SK-N-SH (cell line): ENCODE data around the gene CATSPERE. TPM values are rescaled to one million over a fixed set of nuclear protein-coding genes. Genes with fewer than 3 reads are reported as not detected.

Experiments used
- CTCF ChIA-PET: fragments of 300-600, 350-600 bp; formaldehyde crosslinking; extraction: SDS; loops from one replicate; lab custom pipeline; 2021; lab: Yijun Ruan, JAX
- POLR2A ChIA-PET: fragments of 350-600 bp; sonication (Branson Sonifier 250); formaldehyde crosslinking; extraction: SDS; loops from one replicate; lab custom pipeline; 2020; ENCODE audit warnings: antibody characterized with exemption, inconsistent platforms; lab: Yijun Ruan, JAX
- DNase-seq: peaks from one replicate; pipeline ENCODE4 v3.0.0; 2012
- H2AFZ ChIP-seq: fragments of 200-600 bp; sonication (generic); 2 replicates; pipeline ENCODE4 v1.8.1; 2016; ENCODE audit warnings: antibody characterized with exemption, mild to moderate bottlenecking, low read depth
- H3F3A ChIP-seq: fragments of 200-600 bp; sonication (generic); replicated peaks from 2 replicates; pipeline ENCODE3; 2016; ENCODE audit warnings: antibody characterized with exemption, mild to moderate bottlenecking; ENCODE audit not compliant: insufficient read depth
- H3K27ac ChIP-seq, 2 experiments: fragments of 200-500 bp in 1 of 2; fragments of 200-600 bp in 1 of 2; sonication (Bioruptor generic) in 1 of 2; sonication (generic), shearing (Covaris generic) in 1 of 2; 2 replicates each; pipeline versions ENCODE4 v1.5.1 to v1.6.1; 2014 to 2016; ENCODE audit warnings: low read depth in 2 of 2, inconsistent platforms in 1 of 2, low read length in 1 of 2, mild to moderate bottlenecking in 1 of 2, mixed read lengths in 1 of 2
- H3K27me3 ChIP-seq: fragments of 200-600 bp; sonication (generic), shearing (Covaris generic); 2 replicates; pipeline ENCODE4 v1.6.1; 2016; ENCODE audit warnings: mixed run types; ENCODE audit not compliant: insufficient read depth
- H3K36me3 ChIP-seq, 2 experiments: fragments of 200-500 bp in 1 of 2; fragments of 200-600 bp in 1 of 2; sonication (Bioruptor generic) in 1 of 2; sonication (generic) in 1 of 2; replicated peaks in 1 of 2; 2 replicates each; pipeline versions ENCODE3 to v1.5.1; 2014 to 2016; ENCODE audit warnings: low read length in 1 of 2, mild to moderate bottlenecking in 1 of 2; ENCODE audit not compliant: insufficient read depth in 2 of 2, control insufficient read depth in 1 of 2
- H3K4me1 ChIP-seq, 2 experiments: fragments of 200-500 bp in 1 of 2; fragments of 200-600 bp in 1 of 2; sonication (Bioruptor generic) in 1 of 2; sonication (generic), shearing (Covaris generic) in 1 of 2; 2 replicates each; pipeline versions ENCODE4 v1.5.1 to v1.6.1; 2014 to 2016; ENCODE audit warnings: low read depth in 1 of 2, low read length in 1 of 2, mixed run types in 1 of 2; ENCODE audit not compliant: insufficient read depth in 2 of 2, control insufficient read depth in 1 of 2
- H3K4me2 ChIP-seq: fragments of 200-600 bp; sonication (generic), shearing (Covaris generic); 2 replicates; pipeline ENCODE4 v1.6.1; 2017; ENCODE audit warnings: mixed run types
- H3K4me3 ChIP-seq, 2 experiments: fragments of 200-500 bp in 1 of 2; fragments of 200-600 bp in 1 of 2; sonication (Bioruptor generic) in 1 of 2; sonication (generic), shearing (Covaris generic) in 1 of 2; 2 replicates each; pipeline versions ENCODE4 v1.5.1 to v1.8.1; 2014 to 2016; ENCODE audit warnings: low read depth in 2 of 2, inconsistent platforms in 1 of 2, low read length in 1 of 2, mild to moderate bottlenecking in 1 of 2, mixed read lengths in 1 of 2, moderate library complexity in 1 of 2
- H3K79me2 ChIP-seq: fragments of 200-600 bp; sonication (generic); 2 replicates; pipeline ENCODE4 v1.8.1; 2017; ENCODE audit warnings: mild to moderate bottlenecking; ENCODE audit not compliant: insufficient read depth
- H3K9ac ChIP-seq: fragments of 200-600 bp; sonication (generic); 2 replicates; pipeline ENCODE4 v1.6.1; 2017; ENCODE audit warnings: mixed run types
- H3K9me2 ChIP-seq: fragments of 200-600 bp; sonication (generic); 2 replicates; pipeline ENCODE4 v1.6.1; 2017; ENCODE audit warnings: mixed run types
- H3K9me3 ChIP-seq: fragments of 200-600 bp; sonication (generic); 2 replicates; pipeline ENCODE4 v1.6.1; 2017; ENCODE audit warnings: mixed run types, mild to moderate bottlenecking, moderate library complexity
- H4K20me1 ChIP-seq: fragments of 200-600 bp; sonication (generic); 2 replicates; pipeline ENCODE4 v1.6.1; 2017; ENCODE audit warnings: mild to moderate bottlenecking, mixed run types; ENCODE audit not compliant: insufficient read depth
- CHD2 ChIP-seq: fragments of 150-350 bp; IDR thresholded peaks from 2 replicates; pipeline ENCODE4 v1.6.1; 2018; ENCODE audit warnings: low read length; ENCODE audit not compliant: partially characterized antibody
- EP300 ChIP-seq, 2 experiments: IDR thresholded peaks; 2 replicates each; pipeline versions ENCODE4 v1.4.0 to v1.6.1; 2012; ENCODE audit warnings: borderline replicate concordance in 1 of 2, low read depth in 1 of 2, low read length in 1 of 2
- EZH2phosphoT487 ChIP-seq: fragments of 200-600 bp; sonication (generic); IDR thresholded peaks from 2 replicates; pipeline ENCODE4 v1.6.1; 2017; ENCODE audit warnings: low read depth, mixed run types, mild to moderate bottlenecking, antibody characterized with exemption, moderate library complexity, borderline replicate concordance
- FOSL2 ChIP-seq: IDR thresholded peaks from 2 replicates; pipeline ENCODE4 v1.4.0; 2012; ENCODE audit warnings: low read depth, mild to moderate bottlenecking, moderate library complexity, borderline replicate concordance
- FOXJ3 ChIP-seq: sonication (generic); formaldehyde crosslinking; IDR thresholded peaks from 2 replicates; pipeline ENCODE4 v1.5.1; 2020; ENCODE audit warnings: mild to moderate bottlenecking, missing genetic modification reagents
- GATA2 ChIP-seq: sonication (generic); formaldehyde crosslinking; IDR thresholded peaks from 2 replicates; pipeline ENCODE4 v1.5.0; 2020; ENCODE audit warnings: mild to moderate bottlenecking, missing genetic modification reagents
- JUND ChIP-seq: IDR thresholded peaks from 2 replicates; pipeline ENCODE4 v1.4.0; 2012
- MEF2A ChIP-seq: IDR thresholded peaks from 2 replicates; pipeline ENCODE4 v1.4.0; 2012; ENCODE audit warnings: low read depth, borderline replicate concordance
- NFIC ChIP-seq: IDR thresholded peaks from 2 replicates; pipeline ENCODE4 v1.4.0; 2012; ENCODE audit warnings: borderline replicate concordance
- NRF1 ChIP-seq: IDR thresholded peaks from 2 replicates; pipeline ENCODE4 v1.6.1; 2012; ENCODE audit warnings: low read depth, mild to moderate bottlenecking, low read length
- POLR2AphosphoS5 ChIP-seq: IDR thresholded peaks from 2 replicates; pipeline ENCODE4 v1.6.1; 2012; ENCODE audit warnings: low read depth, low read length
- RAD21 ChIP-seq: IDR thresholded peaks from 2 replicates; pipeline ENCODE4 v1.6.1; 2012; ENCODE audit warnings: mild to moderate bottlenecking, low read length
- RXRA ChIP-seq: IDR thresholded peaks from 2 replicates; pipeline ENCODE4 v1.4.0; 2012; ENCODE audit warnings: low read depth, mild to moderate bottlenecking, borderline replicate concordance
- TAF1 ChIP-seq: IDR thresholded peaks from 2 replicates; pipeline ENCODE4 v1.6.1; 2012; ENCODE audit warnings: low read depth, mild to moderate bottlenecking, low read length, moderate library complexity, borderline replicate concordance
- TCF12 ChIP-seq: IDR thresholded peaks from 2 replicates; pipeline ENCODE4 v1.4.0; 2012
- WGBS: methylation state at CpG from one replicate; pipeline ENCODE4 v1.1.6; 2017; ENCODE audit warnings: low lambda C conversion rate; 5-methylcytosine and 5-hydroxymethylcytosine counted together
- polyA plus RNA-seq, 3 experiments: library from polyadenylated mRNA; depleted of rRNA; stranded (reverse); fragments of >200 nt; gene quantifications; 2 replicates each; pipeline ENCODE4 v1.2.3, GENCODE V29; 2012
- TF ChIP-seq, protein P1 (sequence below): IDR thresholded peaks from 2 replicates; pipeline ENCODE4 v1.4.0; 2012; ENCODE audit warnings: low read depth, borderline replicate concordance
- TF ChIP-seq, protein P2 (sequence below): IDR thresholded peaks from 2 replicates; pipeline ENCODE4 v1.4.0; 2012; ENCODE audit warnings: low read depth
- TF ChIP-seq, protein P3 (sequence below): fragments of 150-350 bp; IDR thresholded peaks from 2 replicates; pipeline ENCODE4 v1.6.1; 2016; ENCODE audit warnings: mild to moderate bottlenecking, low read depth, low read length
- TF ChIP-seq, protein P4 (sequence below): IDR thresholded peaks from 2 replicates; pipeline ENCODE4; 2012

Gene CATSPERE
- polyA plus RNA-seq, 1 of the 3 experiments (the other 2 are of a cell fraction): 0.30 TPM

DNA sequence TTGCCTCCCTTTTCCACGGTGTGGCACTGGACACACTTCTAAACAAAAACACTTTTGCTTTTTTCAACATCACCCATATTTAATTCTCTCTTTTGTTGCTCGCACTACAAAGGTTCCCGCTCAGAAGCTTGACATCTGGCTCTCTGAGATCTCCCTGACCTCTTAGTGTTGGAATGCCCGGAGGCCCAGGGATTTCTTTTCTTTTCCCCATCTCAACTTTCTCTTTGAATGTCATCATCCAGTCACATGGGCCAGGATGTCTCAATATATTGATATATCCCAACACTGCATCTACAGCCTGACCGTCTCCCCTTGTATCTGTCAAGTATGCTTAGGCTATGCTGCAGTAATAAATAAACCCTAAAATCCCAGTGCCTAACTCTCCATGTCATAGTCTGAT lies 137.5 kb downstream of the CATSPERE start (continued):
- TF ChIP-seq RAD21 (no peak), EZH2phosphoT487 (no peak), GATA2 (CRISPR knock-in tag) (no peak), NRF1 (no peak), MEF2A (no peak), EP300 (IDR thresholded peaks at IDR 0.05; ENCODE audit: borderline replicate concordance in 1 of 2, low read depth in 1 of 2, low read length in 1 of 2) (no peak)

DNA sequence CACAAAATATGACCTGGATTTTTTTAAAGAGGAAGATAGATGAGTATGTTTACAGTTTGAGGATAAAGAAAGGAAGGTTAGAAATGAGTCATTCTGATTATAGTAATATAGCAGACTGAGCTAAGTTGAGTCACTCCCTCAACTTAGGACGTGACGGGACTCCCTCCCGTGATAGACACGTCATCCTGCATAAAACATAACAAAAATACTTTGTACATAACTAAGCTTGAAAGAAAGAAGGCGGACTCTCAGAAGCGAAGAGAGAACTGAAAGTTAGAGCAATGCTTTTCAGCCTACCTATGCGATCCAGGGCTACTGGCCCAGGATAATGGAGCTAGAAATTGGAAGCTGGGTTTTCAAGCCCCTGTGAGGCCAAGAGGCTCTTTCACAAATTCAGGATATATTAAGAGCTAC lies 138.9 kb downstream of the CATSPERE start:
- H3K79me2 ChIP-seq: no peaks in the 10 kb centered on the region
- H3K4me2 ChIP-seq: peak overlapping the region; percentile 69
- no peaks in the 10 kb centered on the region for H3K36me3 ChIP-seq
- H3K27me3 ChIP-seq: no peaks in the 10 kb centered on the region
- no peaks in the 10 kb centered on the region for H3K9me3 ChIP-seq
- peaks cover 6% of the 10 kb centered on the region for H3F3A ChIP-seq
- peak overlapping the region; percentile 66 for H3K9ac ChIP-seq
- TF ChIP-seq, protein P1, sequence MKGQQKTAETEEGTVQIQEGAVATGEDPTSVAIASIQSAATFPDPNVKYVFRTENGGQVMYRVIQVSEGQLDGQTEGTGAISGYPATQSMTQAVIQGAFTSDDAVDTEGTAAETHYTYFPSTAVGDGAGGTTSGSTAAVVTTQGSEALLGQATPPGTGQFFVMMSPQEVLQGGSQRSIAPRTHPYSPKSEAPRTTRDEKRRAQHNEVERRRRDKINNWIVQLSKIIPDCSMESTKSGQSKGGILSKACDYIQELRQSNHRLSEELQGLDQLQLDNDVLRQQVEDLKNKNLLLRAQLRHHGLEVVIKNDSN: no peak
- TF ChIP-seq FOSL2 (peak; percentile 95), TAF1 (no peak), CHD2 (no peak), JUND (peak; percentile 90), MEF2A (peak; percentile 62; the same call in 1 of the 2 replicates), EP300 (IDR thresholded peaks at IDR 0.05; ENCODE audit: borderline replicate concordance in 1 of 2, low read depth in 1 of 2, low read length in 1 of 2) (peak in 1 of 2 experiments; percentile 22; a peak in 1 of 4 replicates), NFIC (no peak), RXRA (no peak), POLR2AphosphoS5 (peak; percentile 50; the same call in 1 of the 2 replicates), TCF12 (peak; percentile 47), FOXJ3 (CRISPR knock-in tag) (no peak)
- TF ChIP-seq, protein P2, sequence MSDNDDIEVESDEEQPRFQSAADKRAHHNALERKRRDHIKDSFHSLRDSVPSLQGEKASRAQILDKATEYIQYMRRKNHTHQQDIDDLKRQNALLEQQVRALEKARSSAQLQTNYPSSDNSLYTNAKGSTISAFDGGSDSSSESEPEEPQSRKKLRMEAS: peak; percentile 38; the same call in 1 of the 2 replicates
- TF ChIP-seq, protein P3, sequence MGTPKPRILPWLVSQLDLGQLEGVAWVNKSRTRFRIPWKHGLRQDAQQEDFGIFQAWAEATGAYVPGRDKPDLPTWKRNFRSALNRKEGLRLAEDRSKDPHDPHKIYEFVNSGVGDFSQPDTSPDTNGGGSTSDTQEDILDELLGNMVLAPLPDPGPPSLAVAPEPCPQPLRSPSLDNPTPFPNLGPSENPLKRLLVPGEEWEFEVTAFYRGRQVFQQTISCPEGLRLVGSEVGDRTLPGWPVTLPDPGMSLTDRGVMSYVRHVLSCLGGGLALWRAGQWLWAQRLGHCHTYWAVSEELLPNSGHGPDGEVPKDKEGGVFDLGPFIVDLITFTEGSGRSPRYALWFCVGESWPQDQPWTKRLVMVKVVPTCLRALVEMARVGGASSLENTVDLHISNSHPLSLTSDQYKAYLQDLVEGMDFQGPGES: no peak
- TF ChIP-seq, protein P4, sequence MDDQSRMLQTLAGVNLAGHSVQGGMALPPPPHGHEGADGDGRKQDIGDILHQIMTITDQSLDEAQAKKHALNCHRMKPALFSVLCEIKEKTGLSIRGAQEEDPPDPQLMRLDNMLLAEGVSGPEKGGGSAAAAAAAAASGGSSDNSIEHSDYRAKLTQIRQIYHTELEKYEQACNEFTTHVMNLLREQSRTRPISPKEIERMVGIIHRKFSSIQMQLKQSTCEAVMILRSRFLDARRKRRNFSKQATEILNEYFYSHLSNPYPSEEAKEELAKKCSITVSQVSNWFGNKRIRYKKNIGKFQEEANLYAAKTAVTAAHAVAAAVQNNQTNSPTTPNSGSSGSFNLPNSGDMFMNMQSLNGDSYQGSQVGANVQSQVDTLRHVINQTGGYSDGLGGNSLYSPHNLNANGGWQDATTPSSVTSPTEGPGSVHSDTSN: peak; percentile 76
- ChIA-PET POLR2A (no interaction called here), CTCF (interaction anchor here (1.3 kb wide), 1 partner anchor 197 kb away, joined by 5 read pairs; no protein-coding TSS in a partner anchor)
- H2AFZ ChIP-seq: peak overlapping the region; percentile 89
- H3K27ac ChIP-seq: peak overlapping the region in 1 of 2 experiments; percentile 73; a peak in 3 of 4 replicates
- peak overlapping the region; percentile 40 to 48; a peak in 3 of 4 replicates for H3K4me3 ChIP-seq
- H4K20me1 ChIP-seq: no peaks in the 10 kb centered on the region
- 4% methylated on average over 7 of the region's 7 CpGs for WGBS
- peaks cover 0 to 4% of the 10 kb centered on the region in 2 experiments; a peak in 1 of 4 replicates for H3K4me1 ChIP-seq
- no peak for DNase-seq
- no peaks in the 10 kb centered on the region for H3K9me2 ChIP-seq
